Measurements from ENCODE around the gene SLAMF9.

Gene SLAMF9

DNA sequence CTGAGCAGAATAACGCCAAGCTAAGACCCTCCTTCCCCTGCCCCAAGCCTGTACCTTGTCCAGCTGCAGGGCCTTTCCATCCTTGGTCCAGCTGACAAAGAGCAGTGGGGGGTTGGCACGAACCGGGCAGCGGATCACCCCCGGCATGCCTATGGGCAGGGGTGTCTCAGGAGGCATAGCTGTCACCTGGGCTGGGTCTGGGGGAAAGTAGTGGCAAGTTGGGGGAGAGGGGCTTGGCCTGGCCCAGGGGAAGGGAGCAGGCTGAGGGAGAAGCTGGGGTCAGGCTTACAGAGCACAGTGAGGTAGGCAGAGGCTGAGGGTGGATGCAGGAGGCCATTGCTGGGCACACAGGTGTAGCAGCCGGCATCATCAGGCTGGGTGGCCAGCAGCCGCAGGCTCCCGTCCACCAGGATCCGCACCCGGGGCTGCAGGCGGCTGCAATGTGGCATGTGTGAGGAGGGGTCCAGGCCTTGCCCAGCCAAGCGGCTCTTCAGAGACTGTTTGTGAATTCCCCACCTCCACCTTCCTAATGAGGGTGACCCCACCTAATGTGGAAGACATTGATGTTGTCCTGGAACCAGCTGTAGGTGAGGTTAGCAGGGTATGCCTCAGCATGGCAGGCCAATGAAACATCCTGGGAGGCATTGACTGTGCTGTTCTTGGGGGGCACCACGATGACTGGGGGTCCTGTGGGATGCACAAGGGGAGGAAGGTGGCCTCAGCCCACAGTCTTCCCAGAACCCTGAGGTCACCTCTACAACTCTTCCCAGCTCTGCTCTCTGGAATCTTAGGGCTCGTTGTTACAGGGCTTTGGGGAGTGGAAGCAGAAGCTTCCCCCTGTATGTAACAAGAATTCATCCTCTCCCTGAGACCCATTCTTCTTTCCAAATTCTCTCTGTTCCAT lies 19.6 kb downstream of the SLAMF9 start:
- no peak for DNase-seq (ENCODE audit: low read depth in 4 of 4, low spot score in 1 of 4)

DNA sequence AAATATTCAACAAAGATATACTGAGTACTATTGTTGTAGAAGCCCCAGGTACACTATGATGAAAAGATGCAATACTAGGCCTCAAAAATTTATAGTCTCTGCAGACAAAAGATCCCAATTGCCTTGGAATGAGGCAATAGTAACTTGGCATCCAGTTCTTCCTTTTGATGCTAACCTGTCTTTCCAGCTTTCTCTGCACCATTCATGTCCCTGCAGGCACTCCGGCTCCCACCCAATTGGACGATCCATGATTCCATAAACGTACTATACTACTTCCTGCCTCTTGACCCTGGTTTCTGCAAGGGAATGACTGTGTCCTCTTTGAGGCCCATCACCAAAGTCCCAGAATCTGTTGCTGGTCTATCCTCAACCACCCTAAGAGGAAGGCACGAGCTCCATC lies 20.7 kb downstream of the SLAMF9 start:
- DNase-seq (ENCODE audit: low read depth in 4 of 4, low spot score in 1 of 4) = no peak

DNA sequence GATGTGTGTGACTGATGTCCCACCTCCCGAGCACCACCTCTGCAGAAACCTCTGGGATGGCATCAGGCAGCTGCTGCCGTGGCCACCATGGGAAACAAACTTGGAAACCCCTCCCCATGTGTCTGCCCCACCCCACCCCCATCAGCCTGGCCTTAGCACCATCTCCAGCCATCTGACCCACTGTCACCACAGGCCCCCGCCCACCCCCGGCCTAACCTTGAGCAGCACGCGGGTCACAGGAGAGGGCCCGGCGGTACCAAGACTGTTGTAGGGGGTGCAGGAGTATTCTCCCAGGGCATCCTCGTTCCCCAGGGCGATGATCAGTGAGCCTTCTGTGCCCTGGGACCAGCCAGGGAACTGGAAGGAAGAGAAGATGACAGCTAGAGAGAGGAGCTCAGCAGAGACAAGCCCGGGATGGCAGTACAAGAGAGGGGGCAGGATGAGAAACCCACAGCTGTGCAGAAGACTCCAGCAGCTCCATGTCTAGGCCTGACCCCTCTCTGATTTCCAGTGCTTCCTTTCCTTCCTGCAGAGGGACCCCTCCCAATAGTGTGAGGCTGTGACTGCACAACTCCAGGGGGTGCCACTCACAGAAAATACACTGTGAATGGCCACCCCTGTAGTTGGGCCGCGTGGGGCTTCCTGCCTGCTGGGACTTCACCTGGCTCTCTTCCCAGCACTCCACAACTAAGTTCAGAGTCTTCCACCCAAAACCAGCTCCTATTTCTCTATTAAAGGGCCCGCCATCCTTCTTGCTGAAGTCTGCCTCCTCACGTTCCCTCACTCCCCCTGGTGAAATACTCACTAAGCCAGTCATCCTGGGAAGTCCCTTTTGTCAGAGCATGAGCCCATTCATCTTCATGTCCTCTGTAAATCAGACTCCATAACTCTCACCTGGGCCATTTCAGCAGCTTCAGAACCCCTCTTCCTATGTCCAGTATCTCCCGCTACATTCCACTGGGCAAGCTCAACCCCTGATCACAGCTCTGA lies 21.4 kb downstream of the SLAMF9 start:
- DNase-seq (ENCODE audit: low read depth in 4 of 4, low spot score in 1 of 4) = no peak

DNA sequence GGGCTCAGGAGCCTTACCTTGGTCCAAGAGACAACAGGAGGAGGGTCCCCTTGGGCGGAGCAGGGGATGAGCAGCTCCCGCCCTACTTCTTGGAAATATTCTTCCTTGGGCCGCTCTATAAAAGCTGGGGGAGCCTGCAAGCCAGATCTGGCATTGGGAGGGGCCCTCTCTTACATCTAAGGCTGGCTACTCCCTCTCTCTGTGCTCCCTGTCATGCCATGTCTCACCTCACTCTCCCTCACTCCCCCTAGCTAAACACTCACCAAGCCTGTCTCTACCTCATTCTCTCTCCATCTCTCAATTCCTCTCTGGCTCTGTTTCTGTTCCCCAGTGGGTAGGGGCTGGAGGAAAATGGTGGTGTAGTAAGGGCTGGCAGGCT lies 22.3 kb downstream of the SLAMF9 start:
- no peak for DNase-seq (ENCODE audit: low read depth in 4 of 4, low spot score in 1 of 4)

DNA sequence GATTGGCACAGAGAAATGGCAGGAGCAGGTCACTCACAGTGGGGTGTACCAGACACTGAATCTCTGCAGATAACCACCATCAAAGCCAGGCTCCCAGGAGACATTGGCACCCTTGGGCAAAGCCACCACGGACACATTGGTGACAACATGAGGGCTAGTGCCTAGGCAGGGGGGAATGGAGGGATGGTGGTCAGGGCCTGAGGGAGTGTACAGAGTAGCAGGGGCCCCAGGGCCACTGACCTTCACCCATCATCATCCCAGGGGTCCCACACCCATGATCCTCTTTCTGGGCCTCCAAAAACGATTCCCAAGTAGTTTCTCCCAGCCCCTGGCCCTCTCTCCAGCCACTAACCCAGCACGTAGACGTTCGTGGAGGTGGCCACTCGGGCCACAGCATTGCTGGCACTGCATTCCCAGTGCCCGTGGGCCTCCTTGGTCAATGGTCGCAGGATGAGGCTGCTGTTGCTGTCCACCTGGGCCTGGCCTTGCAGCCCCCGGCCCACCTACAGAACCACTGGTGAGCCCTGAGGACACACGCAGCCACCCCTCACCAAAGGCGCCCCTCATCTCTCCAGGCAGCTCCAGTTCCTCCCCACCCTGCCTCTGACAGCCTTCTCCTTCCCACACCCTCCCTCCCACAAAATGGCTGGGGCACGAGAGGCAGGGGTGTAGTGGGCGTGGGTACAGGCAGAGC lies 22.8 kb downstream of the SLAMF9 start:
- DNase-seq (ENCODE audit: low read depth in 4 of 4, low spot score in 1 of 4) = no peak

DNA sequence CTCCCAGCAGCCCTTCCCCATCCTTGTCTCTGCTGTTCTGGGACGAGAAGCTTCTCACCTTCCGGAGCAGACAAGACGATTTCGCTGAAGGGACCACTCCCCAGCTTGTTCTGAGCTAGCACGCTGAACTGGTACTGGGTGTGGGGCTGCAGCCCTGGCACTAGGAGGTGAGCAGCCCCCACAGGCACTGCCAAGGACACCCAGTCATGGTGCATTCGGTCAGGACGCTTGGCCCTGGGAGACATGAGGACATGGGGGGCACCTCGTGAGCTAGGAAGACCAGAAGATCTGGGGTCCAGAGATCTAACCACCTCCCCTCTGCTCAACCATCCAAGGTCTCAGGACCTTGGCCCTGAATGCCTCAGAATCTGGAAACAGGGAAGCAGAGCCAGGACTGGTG lies 23.4 kb downstream of the SLAMF9 start:
- no peak for DNase-seq (ENCODE audit: low read depth in 4 of 4, low spot score in 1 of 4)

DNA sequence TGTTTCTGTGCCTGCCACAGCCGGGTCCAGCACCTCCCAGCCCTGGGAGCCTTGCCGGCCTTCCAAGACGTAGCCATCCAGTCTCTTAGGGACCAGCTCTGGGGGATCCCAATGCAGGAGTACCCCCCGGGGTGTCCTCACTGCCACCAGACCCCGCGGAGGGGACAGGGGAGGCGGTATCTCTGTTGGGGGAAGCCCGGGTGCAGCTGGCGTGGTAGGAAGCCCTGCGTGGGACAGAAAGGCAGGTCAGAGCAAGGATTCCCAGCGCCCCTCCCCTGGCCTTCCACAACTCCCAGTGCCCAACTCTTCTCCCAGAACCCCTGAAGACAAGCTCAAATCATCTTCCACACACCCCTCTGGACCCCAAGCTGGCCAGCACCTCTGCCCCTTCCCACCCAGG lies 23.8 kb downstream of the SLAMF9 start:
- DNase-seq (ENCODE audit: low read depth in 4 of 4, low spot score in 1 of 4) = no peak

DNA sequence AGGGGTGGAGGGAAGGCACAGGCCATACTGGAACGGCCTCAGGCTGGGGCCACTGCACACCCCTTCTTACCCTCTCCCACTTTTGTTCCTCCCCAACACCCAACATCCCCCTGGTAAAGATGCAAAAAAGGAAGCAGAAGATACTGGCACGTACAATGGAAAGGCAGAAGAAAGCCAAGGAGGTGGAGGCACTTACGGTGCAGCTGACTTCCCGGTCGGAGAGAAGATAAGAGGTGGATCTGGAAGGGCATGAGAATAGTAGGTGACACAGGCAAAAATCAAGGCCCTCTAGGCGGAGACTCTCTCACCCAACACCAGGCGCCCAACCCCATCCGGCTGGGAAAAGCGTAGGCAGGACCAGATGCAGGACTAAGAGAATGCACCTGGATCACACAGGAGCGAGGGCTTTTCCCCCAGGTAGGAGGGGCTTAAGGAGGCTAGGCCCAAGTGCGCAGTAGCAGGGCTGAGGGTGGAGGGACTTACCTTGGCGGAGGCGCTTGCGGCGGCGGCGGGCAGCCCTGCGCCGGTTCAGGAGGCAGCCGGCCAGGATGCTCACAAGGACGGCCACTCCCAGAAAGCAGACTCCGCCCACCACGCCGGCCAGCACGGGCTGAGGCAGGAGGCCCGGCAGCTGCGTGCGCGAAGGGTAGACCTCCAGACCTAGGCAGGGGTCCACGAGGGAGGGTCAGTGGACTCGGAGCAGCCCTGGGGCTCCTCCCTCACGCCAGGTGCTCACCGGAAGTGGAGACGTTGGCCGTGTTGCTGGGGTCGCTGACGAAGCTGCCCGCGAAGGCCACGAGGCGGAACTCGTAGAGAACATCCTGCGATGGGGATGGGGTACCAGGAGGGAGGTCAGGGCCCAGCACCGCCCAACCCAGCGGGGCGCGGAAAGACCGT lies 24.6 kb downstream of the SLAMF9 start:
- DNase-seq (ENCODE audit: low read depth in 4 of 4, low spot score in 1 of 4) = no peak

DNA sequence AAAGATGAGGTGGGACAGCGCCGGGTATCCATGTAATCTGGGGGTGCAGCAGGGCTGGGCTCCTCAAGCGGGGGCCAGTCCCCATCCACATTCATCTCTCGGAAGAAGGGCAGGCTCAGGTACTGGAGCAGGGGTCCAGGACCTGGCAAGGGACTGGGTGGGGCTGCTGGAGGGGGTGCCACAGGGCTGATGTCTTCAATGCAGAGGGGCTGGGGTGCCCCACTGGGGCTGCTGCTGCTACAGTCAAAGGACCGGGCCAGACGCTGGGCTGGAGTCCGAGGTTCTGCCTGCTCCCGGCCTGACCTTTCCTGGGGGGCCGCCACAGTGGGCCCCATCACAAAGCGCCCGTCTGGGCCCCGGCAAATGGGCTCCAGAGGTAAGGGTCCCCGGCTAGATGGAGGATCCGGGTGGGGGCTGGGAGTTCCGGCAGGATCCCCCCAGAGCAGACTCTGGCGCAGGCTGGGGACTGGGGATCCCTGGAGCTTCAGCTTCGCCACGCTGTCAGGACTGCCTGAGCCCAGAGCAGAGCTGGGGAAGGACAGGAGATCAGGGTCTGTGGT lies 25.5 kb downstream of the SLAMF9 start:
- DNase-seq (ENCODE audit: low read depth in 4 of 4, low spot score in 1 of 4) = no peak

DNA sequence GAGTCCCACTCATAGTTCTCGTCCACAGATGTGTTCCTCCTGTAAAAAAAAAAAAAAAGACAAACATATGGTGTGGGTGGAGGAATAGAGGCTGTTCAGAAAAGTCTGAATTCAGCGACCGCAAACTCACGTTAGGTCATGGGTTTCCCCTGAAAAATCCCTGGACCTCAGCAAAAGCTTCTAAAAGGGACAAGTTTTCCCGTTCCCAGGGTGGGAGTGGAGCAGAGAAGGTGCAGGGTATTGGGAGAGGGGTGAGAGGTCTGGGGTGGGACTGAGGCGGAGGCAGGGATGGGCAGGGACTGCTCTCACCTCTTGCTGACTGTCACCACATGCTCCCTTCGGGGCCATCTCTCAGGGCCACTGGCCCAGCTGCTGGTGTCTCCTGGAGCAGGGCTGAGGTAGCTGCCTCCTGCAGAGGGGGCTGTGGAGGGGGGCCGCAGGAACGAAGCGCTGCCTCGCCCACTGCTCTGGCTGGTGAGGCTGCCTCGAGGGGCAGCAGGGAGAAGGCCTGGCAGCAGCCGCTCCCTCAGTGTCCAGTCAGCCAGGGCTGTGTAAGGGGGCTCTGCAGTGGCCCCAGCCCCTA lies 26.1 kb downstream of the SLAMF9 start:
- no peak for DNase-seq (ENCODE audit: low read depth in 4 of 4, low spot score in 1 of 4)

DNA sequence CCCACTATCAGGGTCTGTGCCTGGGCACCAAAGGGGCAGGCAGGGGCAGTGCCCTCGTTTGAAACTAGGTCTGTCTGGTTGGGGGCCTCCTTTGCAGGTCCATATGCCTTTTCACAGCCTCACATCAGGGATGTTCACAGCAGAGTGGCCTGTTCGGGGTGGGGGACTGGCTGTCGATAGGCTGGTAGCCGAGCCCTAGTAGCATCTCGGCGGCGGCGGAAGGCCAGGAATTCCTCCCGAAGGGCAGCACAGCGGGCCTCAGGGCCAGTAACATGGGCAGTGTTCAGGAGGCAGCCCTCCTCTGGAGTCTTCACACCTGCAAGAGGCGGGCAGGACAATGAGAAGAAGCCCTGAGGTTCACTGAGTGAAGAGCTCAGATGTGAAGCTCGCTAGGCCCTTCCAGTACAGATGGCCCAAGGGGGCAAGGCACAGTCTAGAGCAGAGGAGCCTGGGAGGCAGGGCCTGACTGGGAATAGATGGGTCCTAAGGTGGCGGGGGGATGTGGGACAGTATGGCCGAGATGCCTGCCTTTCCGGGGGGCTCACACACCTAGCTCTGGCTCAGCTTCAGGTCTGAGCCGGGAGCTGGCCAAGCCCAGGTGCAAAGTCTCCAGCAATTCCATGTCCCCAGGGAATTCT lies 26.7 kb downstream of the SLAMF9 start:
- DNase-seq (ENCODE audit: low read depth in 4 of 4, low spot score in 1 of 4) = no peak

DNA sequence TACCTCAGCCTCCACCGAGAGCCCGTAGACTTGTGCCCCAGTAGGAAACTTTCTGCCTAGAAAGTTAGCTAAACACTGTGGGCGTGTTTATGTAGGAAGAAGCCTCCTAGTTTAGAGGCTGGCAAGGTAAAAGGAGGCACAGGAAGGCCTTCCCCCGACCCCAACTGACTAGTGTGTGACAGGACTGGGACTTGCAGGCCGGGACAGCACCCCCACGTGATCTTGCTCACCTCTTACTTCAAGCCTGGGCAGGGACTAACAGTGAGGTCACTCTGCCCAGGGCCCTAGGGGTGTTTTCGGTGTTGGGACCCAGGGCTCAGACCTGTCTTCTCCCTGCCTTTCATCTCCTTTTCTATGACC lies 28.3 kb downstream of the SLAMF9 start:
- peak in 2 of 4 experiments; percentile 21 to 26 for DNase-seq (ENCODE audit: low read depth in 4 of 4, low spot score in 1 of 4)

DNA sequence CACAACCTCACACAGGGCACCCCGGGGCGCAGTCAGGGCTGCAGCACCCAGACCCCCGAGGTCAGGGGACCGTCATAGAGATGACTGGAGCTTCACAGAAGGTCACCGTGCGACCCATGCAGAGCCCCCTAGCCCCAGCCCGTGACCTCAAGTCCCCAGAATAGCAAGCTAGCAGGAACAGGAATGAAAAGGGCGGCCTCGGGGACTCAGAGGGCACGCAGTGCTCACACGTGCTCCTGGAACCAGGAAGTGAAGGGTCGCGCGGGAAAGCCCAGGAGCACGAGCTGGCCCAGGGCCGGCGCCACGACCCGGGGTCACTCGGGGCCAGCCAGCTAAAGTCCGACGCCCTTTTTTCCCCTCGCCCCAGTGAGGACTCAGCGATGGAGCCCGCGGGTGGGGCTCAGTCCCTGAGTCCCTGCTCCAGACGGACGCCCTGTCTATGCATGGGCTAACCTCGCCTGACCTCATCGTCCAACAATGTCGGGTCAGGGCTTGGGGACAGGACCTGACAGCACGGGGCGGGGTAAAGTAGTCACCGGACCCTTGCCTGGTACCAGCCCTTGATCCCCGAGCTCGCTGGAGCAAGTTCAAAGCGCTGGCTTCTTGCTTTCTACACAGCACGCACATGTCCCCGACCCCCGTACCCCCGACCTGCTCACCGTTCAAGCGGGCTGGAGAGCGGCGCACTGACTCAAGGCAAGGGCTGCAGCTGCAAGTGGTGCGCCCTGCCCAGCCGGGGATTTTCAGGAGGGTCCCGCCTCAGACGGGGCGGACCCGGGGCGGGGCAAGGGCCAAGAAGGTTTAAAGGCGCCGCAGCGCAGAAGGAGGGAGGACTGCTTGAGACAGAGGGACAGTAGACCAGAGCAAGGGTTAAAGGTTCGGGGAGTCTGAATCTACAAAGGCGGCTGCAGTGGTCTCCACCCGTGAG lies 29.0 kb downstream of the SLAMF9 start, which contains the start of gene TAGLN2:
Gene TAGLN2 (minus strand): TSS at position 717 of the 928 bp plus-strand sequence. CDS start 4,998 bp downstream, outside the sequence.
- peak; percentile 74 to 90 (median 86) for DNase-seq (ENCODE audit: low read depth in 4 of 4, low spot score in 1 of 4)

DNA sequence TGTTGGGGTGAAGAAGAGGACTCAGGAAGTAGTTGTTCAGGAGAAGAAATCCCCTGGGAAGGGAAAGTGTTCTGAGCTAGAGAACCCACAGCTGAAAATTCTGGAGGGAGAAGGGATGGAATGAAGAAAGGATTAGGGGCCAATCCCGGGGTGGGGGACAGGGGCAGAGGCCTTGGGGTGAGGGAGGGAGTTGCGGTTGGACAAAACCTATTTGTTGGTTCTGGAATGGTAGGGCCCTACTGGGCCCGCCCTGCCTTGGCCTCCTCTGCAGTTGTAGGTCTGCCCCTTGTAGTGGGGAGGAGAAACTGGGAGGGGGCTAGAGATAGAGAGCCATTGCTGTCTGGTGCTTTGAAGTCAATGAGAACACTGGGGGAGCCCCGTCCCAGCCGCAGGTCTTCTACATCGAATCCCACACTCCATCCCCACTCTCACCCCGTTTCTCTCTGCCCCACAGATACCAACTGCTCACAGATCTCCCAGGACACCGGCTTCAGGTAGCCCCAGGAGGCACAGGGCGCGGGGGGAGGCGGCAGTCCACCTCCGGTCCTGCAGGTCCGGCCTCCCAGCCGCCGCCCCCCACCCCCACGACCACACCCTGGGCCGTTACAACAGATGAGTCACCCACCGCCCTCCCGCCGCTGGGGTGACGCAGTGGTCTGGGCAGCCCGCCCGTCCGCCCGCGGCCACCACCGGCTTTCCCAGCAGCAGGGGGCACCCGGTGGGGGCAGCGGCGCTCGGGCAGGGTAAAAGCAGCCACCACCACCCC lies 29.8 kb downstream of the SLAMF9 start:
- DNase-seq (ENCODE audit: low read depth in 4 of 4, low spot score in 1 of 4) = peak in 3 of 4 experiments; percentile 15 to 45 (median 35)

DNA sequence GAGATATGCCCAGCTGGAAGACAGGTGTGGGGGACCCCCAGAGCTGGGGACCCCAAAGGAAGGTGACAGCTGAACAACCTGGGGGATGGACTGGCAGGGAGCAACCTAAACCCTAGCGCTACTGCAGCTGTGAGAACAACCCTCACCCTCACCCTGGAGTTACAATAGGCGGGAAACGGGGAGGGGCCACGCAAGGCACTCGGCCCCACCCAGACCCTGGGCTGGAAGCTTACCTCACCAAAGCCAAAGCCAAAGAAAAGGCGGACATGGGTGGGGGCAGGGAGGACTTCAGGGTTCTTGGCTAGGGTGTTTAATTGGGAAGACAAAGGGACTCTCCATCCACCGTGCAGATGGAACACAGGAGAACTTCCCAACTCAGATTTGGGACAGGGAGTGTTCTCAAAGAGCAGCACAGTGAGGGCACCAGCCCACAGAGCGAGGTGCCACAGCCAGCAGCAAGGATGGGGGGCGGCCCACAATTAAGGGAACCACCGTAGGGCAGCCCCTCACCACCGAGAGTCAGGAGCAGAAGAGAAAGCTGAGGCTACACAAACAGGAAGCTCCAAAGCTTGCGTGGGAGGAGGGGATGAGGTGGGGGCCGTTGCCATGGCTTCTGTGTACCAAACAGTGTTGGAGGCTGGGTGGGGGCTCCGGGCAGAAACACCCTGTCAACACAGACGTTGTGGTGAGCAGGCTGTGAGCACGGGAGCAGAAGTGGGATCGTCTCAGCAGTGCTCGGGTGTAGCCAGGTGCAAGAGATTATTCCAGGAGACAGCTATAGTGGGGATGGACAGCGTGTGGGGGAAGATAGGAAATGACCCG lies 30.6 kb downstream of the SLAMF9 start:
- DNase-seq (ENCODE audit: low read depth in 4 of 4, low spot score in 1 of 4) = peak; percentile 36 to 58 (median 52)

DNA sequence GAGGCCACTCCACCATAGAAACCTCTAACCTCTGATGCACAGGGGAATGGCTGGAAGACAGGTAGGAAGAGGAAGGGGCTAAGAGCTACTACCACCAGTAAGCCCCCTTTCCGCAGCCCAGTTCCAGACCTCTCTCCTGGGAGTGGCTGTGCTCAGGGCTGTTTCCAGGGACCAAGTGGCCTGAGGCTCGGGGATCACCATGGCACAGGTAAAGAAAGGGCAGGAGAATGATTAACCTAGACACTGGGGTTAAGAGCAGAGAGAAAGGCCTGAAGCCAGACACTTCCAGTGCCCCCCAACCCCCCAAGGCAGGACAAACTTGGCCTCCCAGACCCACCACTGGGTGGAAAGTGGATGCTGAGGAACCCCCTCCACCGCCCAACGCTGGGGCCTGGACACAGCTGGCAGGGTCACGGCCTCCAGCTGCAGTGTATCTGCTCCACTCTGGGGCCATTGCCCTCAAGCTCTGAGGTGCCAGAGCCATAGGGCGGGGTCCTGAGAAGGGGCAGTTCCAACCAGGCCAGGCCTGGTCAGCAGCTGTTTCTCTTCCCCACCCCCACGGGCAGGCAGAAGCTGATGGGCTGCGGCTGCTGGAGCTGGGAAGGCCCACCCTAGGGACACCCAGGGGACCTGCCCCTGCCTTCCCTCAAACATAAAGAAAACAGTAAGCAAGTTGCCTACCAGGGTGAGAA lies 31.4 kb downstream of the SLAMF9 start:
- DNase-seq (ENCODE audit: low read depth in 4 of 4, low spot score in 1 of 4) = no peak

Data from stimulated activated CD4-positive, alpha-beta T cell treated with anti-CD3 and anti-CD28 coated beads, Interleukin-1b, Interleukin-23, amount 100 ng/mL, for 24 hours (primary cell).